MCF 10A (cell line): ENCODE results near the gene MATCAP1. TPM values are rescaled to one million over a fixed set of nuclear protein-coding genes. Genes with fewer than 3 reads are reported as not detected.
A peak's percentile ranks its signal among the peaks of the same experiment; 100 is the strongest.

ENCODE experiments used
- BruUV-seq: library from RNA; stranded (reverse); fragments of 400-500 nt; replicated peaks from 2 replicates; lab custom pipeline; 2021; lab: Mats Ljungman, UMichigan
- CTCF ChIA-PET: fragments of 300-600 bp; sonication (Branson Sonifier 250); formaldehyde crosslinking; extraction: SDS; loops from one replicate; lab custom pipeline; 2021; ENCODE audit warnings: antibody characterized with exemption, inconsistent platforms; lab: Yijun Ruan, JAX
- POLR2A ChIA-PET: fragments of 300-600, 350-650 bp; sonication (Branson Sonifier 250); formaldehyde crosslinking; extraction: SDS; loops from one replicate; lab custom pipeline; 2020; ENCODE audit warnings: antibody characterized with exemption, inconsistent platforms; lab: Yijun Ruan, JAX
- DNase-seq: peaks from one replicate; pipeline ENCODE4 v3.0.0-alpha.2; 2018; ENCODE audit not compliant: unreplicated experiment
- H3K27ac Mint-ChIP-seq: one replicate; pipeline ENCODE4 v1.8.0; 2022; ENCODE audit warnings: mild to moderate bottlenecking, low read depth, mixed read lengths; ENCODE audit not compliant: unreplicated experiment
- H3K27me3 Mint-ChIP-seq: one replicate; pipeline ENCODE4 v1.8.0; 2022; ENCODE audit warnings: mixed read lengths; ENCODE audit not compliant: insufficient read depth, unreplicated experiment
- H3K36me3 Mint-ChIP-seq: one replicate; pipeline ENCODE4 v1.8.0; 2022; ENCODE audit warnings: mild to moderate bottlenecking, moderate library complexity, mixed read lengths; ENCODE audit not compliant: insufficient read depth, unreplicated experiment
- H3K4me1 Mint-ChIP-seq: one replicate; pipeline ENCODE4 v1.8.0; 2022; ENCODE audit warnings: mixed read lengths; ENCODE audit not compliant: insufficient read depth, unreplicated experiment
- H3K4me3 Mint-ChIP-seq: one replicate; pipeline ENCODE4 v1.8.0; 2022; ENCODE audit warnings: mild to moderate bottlenecking, moderate library complexity, mixed read lengths; ENCODE audit not compliant: unreplicated experiment
- H3K9me3 Mint-ChIP-seq: one replicate; pipeline ENCODE4 v1.8.0; 2022; ENCODE audit warnings: mixed read lengths; ENCODE audit not compliant: unreplicated experiment
- CTCF ChIP-seq: fragments of 200-600 bp; IDR thresholded peaks from one replicate; pipeline ENCODE4 v1.8.0; 2022; ENCODE audit warnings: antibody characterized with exemption, mild to moderate bottlenecking; ENCODE audit not compliant: unreplicated experiment
- intact Hi-C: fragments of 100-400 bp; cut with micrococcal nuclease; formaldehyde crosslinking; loops from 2 replicates; pipeline ENCODE4 v1.14.1; 2022
- total RNA-seq: library from RNA; stranded (reverse); gene quantifications from 2 replicates; pipeline ENCODE4 v1.2.3, GENCODE V29; 2022

Gene MATCAP1
- total RNA-seq, 1 experiment from 2014 or later = 18.1 TPM

- H3K27me3 Mint-ChIP-seq = no peaks in the 10 kb centered on the region
- TF ChIP-seq CTCF = no peak
- peaks cover 35% of the 10 kb centered on the region for H3K4me1 Mint-ChIP-seq
- H3K36me3 Mint-ChIP-seq = peaks cover 27% of the 10 kb centered on the region
- H3K9me3 Mint-ChIP-seq = no peaks in the 10 kb centered on the region
- DNase-seq = no peak
- no TSS peak for BruUV-seq
- peak overlapping the region; percentile 47 for H3K4me3 Mint-ChIP-seq
- ChIA-PET CTCF (interaction anchor here (0.5 to 4.4 kb wide), 7 partner anchors 10 to 243 kb away, joined by 3 to 29 read pairs (median 3); partner anchors contain the start of genes ELMO3 and TMEM208), POLR2A (interaction anchor here (0.7 to 9.4 kb wide), 17 partner anchors 10 to 272 kb away, joined by 3 to 87 read pairs (median 4); partner anchors contain the start of genes ELMO3, FBXL8, MATCAP1 and TMEM208)
- intact Hi-C loops = no loop called here
- peak overlapping the region; percentile 66 for H3K27ac Mint-ChIP-seq
These were observed 24.6 kb upstream of the MATCAP1 start for GRCh38 chr16:67208154-67208896.

GRCh38 chr16:67207249-67208091 lies 23.7 kb upstream of the MATCAP1 start:
- BruUV-seq = no TSS peak
- peaks cover 28% of the 10 kb centered on the region for H3K4me1 Mint-ChIP-seq
- DNase-seq = peak; percentile 81
- intact Hi-C loops = no loop called here
- H3K4me3 Mint-ChIP-seq = peak overlapping the region; percentile 47
- peaks cover 27% of the 10 kb centered on the region for H3K36me3 Mint-ChIP-seq
- ChIA-PET CTCF (interaction anchor here (0.5 to 4.4 kb wide), 8 partner anchors 10 to 312 kb away, joined by 3 to 29 read pairs (median 3); partner anchors contain the start of genes ELMO3 and TMEM208), POLR2A (interaction anchor here (0.7 to 9.4 kb wide), 23 partner anchors 9 to 271 kb away, joined by 3 to 87 read pairs (median 5); partner anchors contain the start of genes ELMO3, FBXL8, FHOD1 and NOL3)
- no peaks in the 10 kb centered on the region for H3K27me3 Mint-ChIP-seq
- H3K27ac Mint-ChIP-seq = peak overlapping the region; percentile 66
- TF ChIP-seq CTCF = no peak
- H3K9me3 Mint-ChIP-seq = no peaks in the 10 kb centered on the region

DNA sequence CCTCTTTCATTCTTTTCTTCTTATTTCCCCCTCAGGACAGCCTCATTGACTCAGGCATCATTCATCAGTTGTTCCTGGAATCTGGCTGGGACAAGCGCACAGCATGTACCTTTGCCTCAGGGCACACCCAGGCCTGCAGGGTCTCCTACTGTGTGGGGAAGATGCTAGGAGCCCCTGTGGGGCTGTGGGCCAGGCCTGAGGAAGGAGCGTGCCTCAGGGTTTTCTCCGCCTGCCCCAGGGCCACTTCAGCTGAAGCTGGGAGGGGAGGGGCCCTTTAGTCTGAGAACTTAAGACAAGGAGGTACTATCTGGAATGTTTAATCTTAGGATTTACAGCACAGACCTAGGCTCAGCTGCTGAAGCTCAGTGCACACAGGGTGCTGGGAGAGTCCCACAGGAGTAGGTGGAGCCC lies 23.1 kb upstream of the MATCAP1 start:
- no TSS peak for BruUV-seq

More for the DNA sequence above, 23.1 kb upstream of the MATCAP1 start:
- peaks cover 28% of the 10 kb centered on the region for H3K4me1 Mint-ChIP-seq
- ChIA-PET CTCF (interaction anchor here (0.7 to 4.4 kb wide), 5 partner anchors 9 to 311 kb away, joined by 3 to 29 read pairs (median 3); partner anchors contain the start of gene ELMO3), POLR2A (interaction anchor here (0.7 to 9.4 kb wide), 16 partner anchors 8 to 253 kb away, joined by 3 to 87 read pairs (median 5); partner anchors contain the start of genes ELMO3, FBXL8, FHOD1 and MATCAP1)
- peak overlapping the region; percentile 47 for H3K4me3 Mint-ChIP-seq
- peak; percentile 59 for DNase-seq
- peaks cover 27% of the 10 kb centered on the region for H3K36me3 Mint-ChIP-seq
- H3K27ac Mint-ChIP-seq = peak overlapping the region; percentile 66
- no peaks in the 10 kb centered on the region for H3K27me3 Mint-ChIP-seq
- TF ChIP-seq CTCF = no peak
- H3K9me3 Mint-ChIP-seq = no peaks in the 10 kb centered on the region
- intact Hi-C loops = no loop called here
